MM.1S (cell line): Measurements from ENCODE around the gene GJE1.
A peak's percentile ranks its signal among the peaks of the same experiment; 100 is the strongest.

Experiments used
- DNase-seq: peaks from one replicate; pipeline ENCODE4 v3.0.0-alpha.2; 2015
- H2AFZ ChIP-seq: fragments of 300-600 bp; sonication (generic); 2 replicates; pipeline ENCODE4 v1.6.0; 2016; ENCODE audit warnings: antibody characterized with exemption, low read length
- H3F3A ChIP-seq: fragments of 300-600 bp; sonication (generic); 2 replicates; pipeline ENCODE4 v1.6.1; 2016; ENCODE audit warnings: mild to moderate bottlenecking, antibody characterized with exemption, low read length, moderate library complexity, mixed read lengths; ENCODE audit not compliant: insufficient read depth
- H3K27ac ChIP-seq: fragments of 300-600 bp; sonication (generic); 2 replicates; pipeline ENCODE4 v1.5.1; 2016; ENCODE audit warnings: mild to moderate bottlenecking, low read length
- H3K27me3 ChIP-seq: fragments of 300-600 bp; sonication (generic); replicated peaks from 2 replicates; pipeline ENCODE4 v1.6.0; 2016; ENCODE audit warnings: low read length; ENCODE audit not compliant: insufficient read depth
- H3K36me3 ChIP-seq: fragments of 300-600 bp; sonication (generic); replicated peaks from 2 replicates; pipeline ENCODE4 v1.6.1; 2016; ENCODE audit warnings: mild to moderate bottlenecking, low read length, mixed read lengths; ENCODE audit not compliant: insufficient read depth
- H3K4me1 ChIP-seq: fragments of 300-600 bp; sonication (generic); 2 replicates; pipeline ENCODE4 v1.6.1; 2016; ENCODE audit warnings: low read length, mixed read lengths
- H3K4me2 ChIP-seq: fragments of 300-600 bp; sonication (generic); 2 replicates; pipeline ENCODE4 v1.6.0; 2016; ENCODE audit warnings: low read depth, low read length
- H3K4me3 ChIP-seq: fragments of 300-600 bp; sonication (generic); 2 replicates; pipeline ENCODE4 v1.5.1; 2016; ENCODE audit warnings: low read length, mixed read lengths
- H3K79me2 ChIP-seq: fragments of 300-600 bp; sonication (generic); 2 replicates; pipeline ENCODE4 v1.6.1; 2016; ENCODE audit warnings: mixed run types, low read length, mixed read lengths
- H3K9ac ChIP-seq: fragments of 300-600 bp; sonication (generic); 2 replicates; pipeline ENCODE4 v1.6.1; 2016; ENCODE audit warnings: low read length, mixed read lengths
- H3K9me2 ChIP-seq: fragments of 300-600 bp; sonication (generic); replicated peaks from 2 replicates; pipeline ENCODE4 v1.6.1; 2016; ENCODE audit warnings: mild to moderate bottlenecking, low read length, mixed read lengths; ENCODE audit not compliant: insufficient read depth
- H3K9me3 ChIP-seq: fragments of 300-600 bp; sonication (generic); replicated peaks from 2 replicates; pipeline ENCODE4 v1.6.1; 2016; ENCODE audit warnings: mild to moderate bottlenecking, low read length, mixed read lengths; ENCODE audit not compliant: insufficient read depth
- H4K20me1 ChIP-seq: fragments of 300-600 bp; sonication (generic); 2 replicates; pipeline ENCODE4 v1.6.1; 2016; ENCODE audit warnings: mild to moderate bottlenecking, low read length, moderate library complexity, mixed read lengths; ENCODE audit not compliant: insufficient read depth
- CTCF ChIP-seq: fragments of 300-600 bp; sonication (generic); IDR thresholded peaks from 2 replicates; pipeline ENCODE4 v1.5.1; 2016; ENCODE audit warnings: antibody characterized with exemption, low read length, mixed read lengths
- EZH2 ChIP-seq: fragments of 300-600 bp; sonication (generic); optimal IDR thresholded peaks from 2 replicates; pipeline ENCODE3; 2017; ENCODE audit warnings: low read depth, mild to moderate bottlenecking, antibody characterized with exemption, low read length, mixed read lengths
- EZH2phosphoT487 ChIP-seq: fragments of 300-600 bp; sonication (generic); IDR thresholded peaks from 2 replicates; pipeline ENCODE4 v1.6.1; 2018; ENCODE audit warnings: antibody characterized with exemption, low read length

GJE1 gene

DNA sequence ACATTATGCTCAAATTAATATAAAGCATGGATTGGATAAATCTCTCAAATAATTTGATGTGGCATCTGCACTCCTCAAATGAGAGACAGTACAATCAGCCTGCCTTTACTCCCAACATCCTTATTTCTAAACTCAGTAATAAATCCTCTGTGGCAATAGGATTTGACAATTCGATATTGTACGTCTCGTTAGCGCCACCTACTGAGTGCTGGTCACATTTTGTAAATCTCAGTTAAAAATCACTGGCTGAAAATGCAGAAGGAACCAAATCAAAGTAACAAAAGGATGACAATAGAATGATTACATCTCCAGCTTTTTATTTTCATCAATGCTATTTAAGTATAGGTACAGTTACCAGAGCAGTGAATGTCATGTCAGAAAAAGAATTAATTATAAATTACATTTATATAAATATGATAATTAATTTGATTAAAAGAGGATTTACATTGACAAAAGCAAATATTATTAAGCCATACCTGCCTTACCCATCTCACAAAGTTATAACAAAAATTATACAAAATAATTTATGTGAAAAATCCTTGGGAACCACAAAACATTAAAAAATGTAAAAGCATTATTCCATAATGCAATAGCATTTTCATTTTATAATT is 20.2 kb upstream of the GJE1 start:
- Histone ChIP-seq H3K4me2 (no peak overlapping the region), H3K4me1 (no peaks in the 10 kb centered on the region), H3K27ac (no peak overlapping the region), H3F3A (no peaks in the 10 kb centered on the region), H3K79me2 (no peaks in the 10 kb centered on the region), H3K36me3 (no peaks in the 10 kb centered on the region), H3K9me2 (no peaks in the 10 kb centered on the region), H3K27me3 (no peaks in the 10 kb centered on the region), H3K9ac (no peak overlapping the region), H4K20me1 (no peaks in the 10 kb centered on the region), H2AFZ (no peak overlapping the region), H3K4me3 (no peak overlapping the region), H3K9me3 (no peaks in the 10 kb centered on the region)
- TF ChIP-seq CTCF (peak; percentile 74), EZH2phosphoT487 (no peak)
- DNase-seq, result peak; percentile 58

DNA sequence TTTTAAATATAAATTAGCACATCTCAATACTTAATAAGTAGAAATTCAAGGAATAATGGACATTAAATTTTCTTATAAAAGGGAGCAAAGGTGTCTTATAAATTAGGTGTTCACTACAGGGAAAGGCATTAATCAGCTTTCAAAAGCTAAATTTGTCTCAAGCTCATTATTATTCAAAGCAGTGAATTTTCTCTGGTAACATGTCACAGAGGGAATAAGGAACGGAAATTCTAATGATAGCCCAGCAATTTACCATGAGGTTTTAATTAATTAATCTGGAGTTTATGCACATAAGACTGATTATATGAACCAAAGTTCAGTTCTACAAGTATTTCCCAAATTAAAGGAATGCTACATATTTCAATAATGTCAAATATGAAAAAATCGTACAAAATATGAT is 15.4 kb upstream of the GJE1 start:
- Histone ChIP-seq H3K79me2 (no peaks in the 10 kb centered on the region), H3K9me3 (no peaks in the 10 kb centered on the region), H3K9ac (no peak overlapping the region), H3K9me2 (no peaks in the 10 kb centered on the region), H3K4me1 (no peaks in the 10 kb centered on the region), H3K36me3 (no peaks in the 10 kb centered on the region), H3K27ac (no peak overlapping the region), H3K4me3 (no peak overlapping the region), H2AFZ (no peak overlapping the region), H3K27me3 (no peaks in the 10 kb centered on the region), H3K4me2 (no peak overlapping the region), H3F3A (no peaks in the 10 kb centered on the region), H4K20me1 (no peaks in the 10 kb centered on the region)
- DNase-seq, result no peak
- TF ChIP-seq EZH2phosphoT487 (no peak), CTCF (no peak), EZH2 (no peak)

DNA sequence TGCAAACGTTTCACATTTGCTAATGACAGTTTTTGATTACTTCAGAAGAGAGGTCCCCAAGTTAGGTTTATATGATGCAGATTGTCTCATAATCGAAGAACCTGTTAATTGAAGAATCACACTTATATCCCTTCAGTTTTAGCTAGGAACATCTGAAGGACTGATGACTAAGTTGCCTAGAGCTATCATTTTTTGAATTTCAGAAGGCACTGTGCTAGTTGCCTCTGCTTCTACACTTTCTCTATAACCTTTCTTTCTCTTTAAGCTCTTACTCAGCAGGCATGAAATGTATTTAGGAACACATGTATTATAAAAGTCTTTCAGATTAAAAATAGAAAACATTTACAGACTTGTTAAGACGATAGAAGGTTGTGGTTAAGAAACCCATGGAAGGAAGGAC is 14.4 kb upstream of the GJE1 start:
- no peak for TF ChIP-seq EZH2
- no peak overlapping the region for H2AFZ ChIP-seq
- H3K36me3 ChIP-seq, result no peaks in the 10 kb centered on the region
- H3K4me1 ChIP-seq, result no peaks in the 10 kb centered on the region
- H3K27me3 ChIP-seq, result no peaks in the 10 kb centered on the region
- no peaks in the 10 kb centered on the region for H3K79me2 ChIP-seq
- H3F3A ChIP-seq, result no peaks in the 10 kb centered on the region
- H3K4me3 ChIP-seq, result no peak overlapping the region
- no peak overlapping the region for H3K9ac ChIP-seq
- H3K9me3 ChIP-seq, result no peaks in the 10 kb centered on the region
- no peak overlapping the region for H3K27ac ChIP-seq
- H4K20me1 ChIP-seq, result no peaks in the 10 kb centered on the region
- DNase-seq, result no peak
- no peak overlapping the region for H3K4me2 ChIP-seq
- no peaks in the 10 kb centered on the region for H3K9me2 ChIP-seq

- H3K9ac ChIP-seq, result no peak overlapping the region
- TF ChIP-seq CTCF (no peak), EZH2 (no peak), EZH2phosphoT487 (no peak)
Observed at GRCh38 chr6:142118925-142119324, 13.8 kb upstream of the GJE1 start.

More at GRCh38 chr6:142118925-142119324, 13.8 kb upstream of the GJE1 start:
- Histone ChIP-seq H3K9me2 (no peaks in the 10 kb centered on the region), H3K4me1 (no peaks in the 10 kb centered on the region), H3F3A (no peaks in the 10 kb centered on the region), H2AFZ (no peak overlapping the region), H3K4me3 (no peak overlapping the region), H3K27ac (no peak overlapping the region), H3K79me2 (no peaks in the 10 kb centered on the region), H4K20me1 (no peaks in the 10 kb centered on the region), H3K27me3 (no peaks in the 10 kb centered on the region), H3K4me2 (no peak overlapping the region), H3K36me3 (no peaks in the 10 kb centered on the region), H3K9me3 (no peaks in the 10 kb centered on the region)
- no peak for DNase-seq
